ENCODE results near the gene RAB31. TPM values are rescaled to one million over a fixed set of nuclear protein-coding genes. Genes with fewer than 3 reads are reported as not detected.
A peak's percentile ranks its signal among the peaks of the same experiment; 100 is the strongest.

The RAB31 gene
- total and polyA plus RNA-seq, 2 of the 13 experiments (the other 11 are each of a cell fraction or from before 2014, with no cell fraction given): 1.1 to 1.7 TPM

- TF ChIP-seq GMEB1 (CRISPR knock-in tag; IDR thresholded peaks at IDR 0.05; ENCODE audit: borderline replicate concordance) (no peak), REL (CRISPR knock-in tag; conservative IDR thresholded peaks at IDR 0.05) (no peak), ZNF792 (CRISPR knock-in tag; IDR thresholded peaks at IDR 0.05) (no peak), MIXL1 (CRISPR knock-in tag; IDR thresholded peaks at IDR 0.05) (no peak), HNRNPH1 (optimal IDR thresholded peaks at IDR 0.05; ENCODE audit: low read depth, low read length) (no peak), IRF2 (CRISPR knock-in tag; IDR thresholded peaks at IDR 0.05) (no peak), MEIS2 (CRISPR knock-in tag; IDR thresholded peaks at IDR 0.05) (no peak), ZNF775 (CRISPR knock-in tag; IDR thresholded peaks at IDR 0.05; ENCODE audit: borderline replicate concordance) (no peak), ATF6 (CRISPR knock-in tag; conservative IDR thresholded peaks at IDR 0.05) (no peak), KAT2B (IDR thresholded peaks at IDR 0.05; ENCODE audit: borderline replicate concordance, low read depth, low read length) (0 out of 2 replicates have a peak, but pooled peaks have one; percentile 35), PAF1 (CRISPR knock-in tag; IDR thresholded peaks at IDR 0.05) (no peak), ZBTB34 (CRISPR knock-in tag; IDR thresholded peaks at IDR 0.05) (no peak), RCOR2 (CRISPR knock-in tag; IDR thresholded peaks at IDR 0.05) (0 out of 2 replicates have a peak, but pooled peaks have one; percentile 32), ZNF383 (CRISPR knock-in tag; IDR thresholded peaks at IDR 0.05; ENCODE audit: borderline replicate concordance) (no peak), ZBTB10 (CRISPR knock-in tag; IDR thresholded peaks at IDR 0.05; ENCODE audit: borderline replicate concordance) (no peak), MXD3 (CRISPR knock-in tag; IDR thresholded peaks at IDR 0.05) (no peak), E2F5 (CRISPR knock-in tag; conservative IDR thresholded peaks at IDR 0.05) (no peak), ZNF740 (CRISPR knock-in tag; IDR thresholded peaks at IDR 0.05) (no peak), ZNF749 (CRISPR knock-in tag; IDR thresholded peaks at IDR 0.05; ENCODE audit: borderline replicate concordance) (no peak), HNF4A (CRISPR knock-in tag; IDR thresholded peaks at IDR 0.05) (0 out of 2 replicates have a peak, but pooled peaks have one; percentile 10)
Measured at GRCh38 chr18:9772847-9773677, 65.0 kb downstream of the RAB31 start (continued).
